ENCODE measurements around the gene IFNG.

IFNG gene

GRCh38 chr12:68198507-68199086 lies 39.1 kb upstream of the IFNG start:
- H3K4me2 ChIP-seq (ENCODE audit: low read length): no peak overlapping the region
- H3K27ac ChIP-seq (ENCODE audit: low read depth, low read length, poor library complexity, severe bottlenecking): no peak overlapping the region
- TF ChIP-seq, protein P1, sequence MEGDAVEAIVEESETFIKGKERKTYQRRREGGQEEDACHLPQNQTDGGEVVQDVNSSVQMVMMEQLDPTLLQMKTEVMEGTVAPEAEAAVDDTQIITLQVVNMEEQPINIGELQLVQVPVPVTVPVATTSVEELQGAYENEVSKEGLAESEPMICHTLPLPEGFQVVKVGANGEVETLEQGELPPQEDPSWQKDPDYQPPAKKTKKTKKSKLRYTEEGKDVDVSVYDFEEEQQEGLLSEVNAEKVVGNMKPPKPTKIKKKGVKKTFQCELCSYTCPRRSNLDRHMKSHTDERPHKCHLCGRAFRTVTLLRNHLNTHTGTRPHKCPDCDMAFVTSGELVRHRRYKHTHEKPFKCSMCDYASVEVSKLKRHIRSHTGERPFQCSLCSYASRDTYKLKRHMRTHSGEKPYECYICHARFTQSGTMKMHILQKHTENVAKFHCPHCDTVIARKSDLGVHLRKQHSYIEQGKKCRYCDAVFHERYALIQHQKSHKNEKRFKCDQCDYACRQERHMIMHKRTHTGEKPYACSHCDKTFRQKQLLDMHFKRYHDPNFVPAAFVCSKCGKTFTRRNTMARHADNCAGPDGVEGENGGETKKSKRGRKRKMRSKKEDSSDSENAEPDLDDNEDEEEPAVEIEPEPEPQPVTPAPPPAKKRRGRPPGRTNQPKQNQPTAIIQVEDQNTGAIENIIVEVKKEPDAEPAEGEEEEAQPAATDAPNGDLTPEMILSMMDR (IDR thresholded peaks at IDR 0.05; ENCODE audit: low read length): no peak
- no peak for TF ChIP-seq EZH2 (IDR thresholded peaks at IDR 0.05; ENCODE audit: borderline replicate concordance, low read length)
- H3K9me3 ChIP-seq (ENCODE audit: low read length): no peaks in the 10 kb centered on the region
- no peaks in the 10 kb centered on the region for H3K4me1 ChIP-seq (ENCODE audit: insufficient read depth, low read length, severe bottlenecking)
- no peak overlapping the region for H3K9ac ChIP-seq (ENCODE audit: low read length)
- no peak overlapping the region for H3K4me3 ChIP-seq (ENCODE audit: low read depth, low read length, poor library complexity, severe bottlenecking)
- H4K20me1 ChIP-seq (ENCODE audit: insufficient read depth, low read length): no peaks in the 10 kb centered on the region
- no peak overlapping the region for H2AFZ ChIP-seq (ENCODE audit: low read length)
- H3F3A ChIP-seq (ENCODE audit: insufficient read depth, low read length): no peaks in the 10 kb centered on the region
- H3K27me3 ChIP-seq (ENCODE audit: insufficient read depth, low read length): no peaks in the 10 kb centered on the region
- no peaks in the 10 kb centered on the region for H3K36me3 ChIP-seq (ENCODE audit: insufficient read depth, low read length)
- H3K79me2 ChIP-seq (ENCODE audit: insufficient read depth, low read length): no peaks in the 10 kb centered on the region
- H3K9me2 ChIP-seq (ENCODE audit: low read depth, low read length): no peaks in the 10 kb centered on the region

- no peak overlapping the region for H2AFZ ChIP-seq (ENCODE audit: low read length)
- H3F3A ChIP-seq (ENCODE audit: insufficient read depth, low read length): no peaks in the 10 kb centered on the region
- no peaks in the 10 kb centered on the region for H4K20me1 ChIP-seq (ENCODE audit: insufficient read depth, low read length)
- no peaks in the 10 kb centered on the region for H3K36me3 ChIP-seq (ENCODE audit: insufficient read depth, low read length)
- H3K9ac ChIP-seq (ENCODE audit: low read length): no peak overlapping the region
- no peaks in the 10 kb centered on the region for H3K9me2 ChIP-seq (ENCODE audit: low read depth, low read length)
- H3K4me3 ChIP-seq (ENCODE audit: low read depth, low read length, poor library complexity, severe bottlenecking): no peak overlapping the region
- TF ChIP-seq EZH2 (IDR thresholded peaks at IDR 0.05; ENCODE audit: borderline replicate concordance, low read length): no peak
- TF ChIP-seq, protein P1 (IDR thresholded peaks at IDR 0.05; ENCODE audit: low read length): no peak
- no peaks in the 10 kb centered on the region for H3K4me1 ChIP-seq (ENCODE audit: insufficient read depth, low read length, severe bottlenecking)
- no peak overlapping the region for H3K4me2 ChIP-seq (ENCODE audit: low read length)
- no peaks in the 10 kb centered on the region for H3K79me2 ChIP-seq (ENCODE audit: insufficient read depth, low read length)
- no peaks in the 10 kb centered on the region for H3K9me3 ChIP-seq (ENCODE audit: low read length)
- H3K27ac ChIP-seq (ENCODE audit: low read depth, low read length, poor library complexity, severe bottlenecking): no peak overlapping the region
- H3K27me3 ChIP-seq (ENCODE audit: insufficient read depth, low read length): no peaks in the 10 kb centered on the region
Measured at GRCh38 chr12:68190301-68190700, 30.8 kb upstream of the IFNG start.

- no peaks in the 10 kb centered on the region for H3F3A ChIP-seq (ENCODE audit: insufficient read depth, low read length)
- H2AFZ ChIP-seq (ENCODE audit: low read length): no peak overlapping the region
- H4K20me1 ChIP-seq (ENCODE audit: insufficient read depth, low read length): no peaks in the 10 kb centered on the region
- H3K9ac ChIP-seq (ENCODE audit: low read length): no peak overlapping the region
- H3K4me2 ChIP-seq (ENCODE audit: low read length): no peak overlapping the region
- no peak overlapping the region for H3K27ac ChIP-seq (ENCODE audit: low read depth, low read length, poor library complexity, severe bottlenecking)
- no peak overlapping the region for H3K4me3 ChIP-seq (ENCODE audit: low read depth, low read length, poor library complexity, severe bottlenecking)
- TF ChIP-seq EZH2 (IDR thresholded peaks at IDR 0.05; ENCODE audit: borderline replicate concordance, low read length): no peak
- TF ChIP-seq, protein P1 (IDR thresholded peaks at IDR 0.05; ENCODE audit: low read length): no peak
- no peaks in the 10 kb centered on the region for H3K4me1 ChIP-seq (ENCODE audit: insufficient read depth, low read length, severe bottlenecking)
- no peaks in the 10 kb centered on the region for H3K9me2 ChIP-seq (ENCODE audit: low read depth, low read length)
- no peaks in the 10 kb centered on the region for H3K79me2 ChIP-seq (ENCODE audit: insufficient read depth, low read length)
- no peaks in the 10 kb centered on the region for H3K27me3 ChIP-seq (ENCODE audit: insufficient read depth, low read length)
- H3K36me3 ChIP-seq (ENCODE audit: insufficient read depth, low read length): no peaks in the 10 kb centered on the region
- H3K9me3 ChIP-seq (ENCODE audit: low read length): no peaks in the 10 kb centered on the region
Measured at GRCh38 chr12:68189821-68190242, 30.3 kb upstream of the IFNG start.
